Measurements from ENCODE around the gene MIB2. TPM values are rescaled to one million over a fixed set of nuclear protein-coding genes. Genes with fewer than 3 reads are reported as not detected.

Gene MIB2
- total and polyA plus RNA-seq, 12 donors = 1.3 to 608 (median 85.8) TPM

- no peaks in the 10 kb centered on the region for H3K36me3 ChIP-seq (replicated peaks in 1 of 2)
- H3K4me1 ChIP-seq (replicated peaks in 1 of 2) = peaks cover 0 to 18% of the 10 kb centered on the region in 2 donors
- WGBS, 4 donors = 33 to 41% (median 39%) methylated on average over 4 to 10 of the region's 10 CpGs
- no peaks in the 10 kb centered on the region for H3K27me3 ChIP-seq
- TF ChIP-seq POLR2A (IDR thresholded peaks at IDR 0.05) = no peak
- no peak for TF ChIP-seq CTCF (IDR thresholded peaks at IDR 0.05)
- no peak overlapping the region for H3K27ac ChIP-seq
- DNase-seq = no peak
- intact Hi-C loops (cut with DNase I) = no loop called here
- H3K4me3 ChIP-seq = no peak overlapping the region
- no peaks in the 10 kb centered on the region for H3K9me3 ChIP-seq (replicated peaks in 1 of 3)
These were observed 37.8 kb upstream of the MIB2 start for GRCh38 chr1:1577367-1578011.

- intact Hi-C loops (cut with DNase I) = no loop called here
- H3K27me3 ChIP-seq = no peaks in the 10 kb centered on the region
- H3K4me3 ChIP-seq = no peak overlapping the region
- H3K4me1 ChIP-seq (replicated peaks in 1 of 2) = peaks cover 0 to 11% of the 10 kb centered on the region in 2 donors
- 74 to 80% (median 77%) methylated on average over 6 to 13 of the region's 13 CpGs for WGBS, 4 donors
- no peaks in the 10 kb centered on the region for H3K9me3 ChIP-seq (replicated peaks in 1 of 3)
- DNase-seq = no peak
- H3K36me3 ChIP-seq (replicated peaks in 1 of 2) = no peaks in the 10 kb centered on the region
- no peak overlapping the region for H3K27ac ChIP-seq
- TF ChIP-seq CTCF (IDR thresholded peaks at IDR 0.05) (no peak), POLR2A (IDR thresholded peaks at IDR 0.05) (no peak)
These were observed 36.8 kb upstream of the MIB2 start for GRCh38 chr1:1578371-1578940.

GRCh38 chr1:1582585-1583346 lies 32.5 kb upstream of the MIB2 start:
- TF ChIP-seq CTCF (IDR thresholded peaks at IDR 0.05) (no peak), POLR2A (IDR thresholded peaks at IDR 0.05) (no peak)
- no peak overlapping the region for H3K27ac ChIP-seq
- H3K4me1 ChIP-seq (replicated peaks in 1 of 2) = no peaks in the 10 kb centered on the region
- H3K4me3 ChIP-seq = no peak overlapping the region
- H3K27me3 ChIP-seq = no peaks in the 10 kb centered on the region
- no peaks in the 10 kb centered on the region for H3K9me3 ChIP-seq (replicated peaks in 1 of 3)
- intact Hi-C loops (cut with DNase I) = no loop called here
- 56 to 74% (median 68%) methylated on average over 7 to 9 of the region's 9 CpGs for whole genome bisulfite sequencing, 4 donors
- DNase-seq = no peak
- H3K36me3 ChIP-seq (replicated peaks in 1 of 2) = no peaks in the 10 kb centered on the region

GRCh38 chr1:1583347-1584010 lies 31.8 kb upstream of the MIB2 start:
- Histone ChIP-seq H3K9me3 (replicated peaks in 1 of 3) (no peaks in the 10 kb centered on the region), H3K27me3 (no peaks in the 10 kb centered on the region), H3K27ac (no peak overlapping the region), H3K36me3 (replicated peaks in 1 of 2) (no peaks in the 10 kb centered on the region), H3K4me1 (replicated peaks in 1 of 2) (no peaks in the 10 kb centered on the region), H3K4me3 (no peak overlapping the region)
- intact Hi-C loops (cut with DNase I) = no loop called here
- DNase-seq = no peak
- TF ChIP-seq CTCF (IDR thresholded peaks at IDR 0.05) (no peak), POLR2A (IDR thresholded peaks at IDR 0.05) (no peak)
- WGBS, 4 donors = 83 to 87% (median 85%) methylated on average over 16 to 23 of the region's 23 CpGs
